ENCODE results near the gene RRP12. TPM values are rescaled to one million over a fixed set of nuclear protein-coding genes. Genes with fewer than 3 reads are reported as not detected.

The RRP12 gene
- total and polyA plus RNA-seq, 9 of the 15 experiments (the other 6 are each of a cell fraction or from before 2014, with no cell fraction given): 4.6 to 68.2 (median 21.8) TPM

GRCh38 chr10:97338041-97338440 lies 63.1 kb downstream of the RRP12 start (continued):
- TF ChIP-seq, protein P1, sequence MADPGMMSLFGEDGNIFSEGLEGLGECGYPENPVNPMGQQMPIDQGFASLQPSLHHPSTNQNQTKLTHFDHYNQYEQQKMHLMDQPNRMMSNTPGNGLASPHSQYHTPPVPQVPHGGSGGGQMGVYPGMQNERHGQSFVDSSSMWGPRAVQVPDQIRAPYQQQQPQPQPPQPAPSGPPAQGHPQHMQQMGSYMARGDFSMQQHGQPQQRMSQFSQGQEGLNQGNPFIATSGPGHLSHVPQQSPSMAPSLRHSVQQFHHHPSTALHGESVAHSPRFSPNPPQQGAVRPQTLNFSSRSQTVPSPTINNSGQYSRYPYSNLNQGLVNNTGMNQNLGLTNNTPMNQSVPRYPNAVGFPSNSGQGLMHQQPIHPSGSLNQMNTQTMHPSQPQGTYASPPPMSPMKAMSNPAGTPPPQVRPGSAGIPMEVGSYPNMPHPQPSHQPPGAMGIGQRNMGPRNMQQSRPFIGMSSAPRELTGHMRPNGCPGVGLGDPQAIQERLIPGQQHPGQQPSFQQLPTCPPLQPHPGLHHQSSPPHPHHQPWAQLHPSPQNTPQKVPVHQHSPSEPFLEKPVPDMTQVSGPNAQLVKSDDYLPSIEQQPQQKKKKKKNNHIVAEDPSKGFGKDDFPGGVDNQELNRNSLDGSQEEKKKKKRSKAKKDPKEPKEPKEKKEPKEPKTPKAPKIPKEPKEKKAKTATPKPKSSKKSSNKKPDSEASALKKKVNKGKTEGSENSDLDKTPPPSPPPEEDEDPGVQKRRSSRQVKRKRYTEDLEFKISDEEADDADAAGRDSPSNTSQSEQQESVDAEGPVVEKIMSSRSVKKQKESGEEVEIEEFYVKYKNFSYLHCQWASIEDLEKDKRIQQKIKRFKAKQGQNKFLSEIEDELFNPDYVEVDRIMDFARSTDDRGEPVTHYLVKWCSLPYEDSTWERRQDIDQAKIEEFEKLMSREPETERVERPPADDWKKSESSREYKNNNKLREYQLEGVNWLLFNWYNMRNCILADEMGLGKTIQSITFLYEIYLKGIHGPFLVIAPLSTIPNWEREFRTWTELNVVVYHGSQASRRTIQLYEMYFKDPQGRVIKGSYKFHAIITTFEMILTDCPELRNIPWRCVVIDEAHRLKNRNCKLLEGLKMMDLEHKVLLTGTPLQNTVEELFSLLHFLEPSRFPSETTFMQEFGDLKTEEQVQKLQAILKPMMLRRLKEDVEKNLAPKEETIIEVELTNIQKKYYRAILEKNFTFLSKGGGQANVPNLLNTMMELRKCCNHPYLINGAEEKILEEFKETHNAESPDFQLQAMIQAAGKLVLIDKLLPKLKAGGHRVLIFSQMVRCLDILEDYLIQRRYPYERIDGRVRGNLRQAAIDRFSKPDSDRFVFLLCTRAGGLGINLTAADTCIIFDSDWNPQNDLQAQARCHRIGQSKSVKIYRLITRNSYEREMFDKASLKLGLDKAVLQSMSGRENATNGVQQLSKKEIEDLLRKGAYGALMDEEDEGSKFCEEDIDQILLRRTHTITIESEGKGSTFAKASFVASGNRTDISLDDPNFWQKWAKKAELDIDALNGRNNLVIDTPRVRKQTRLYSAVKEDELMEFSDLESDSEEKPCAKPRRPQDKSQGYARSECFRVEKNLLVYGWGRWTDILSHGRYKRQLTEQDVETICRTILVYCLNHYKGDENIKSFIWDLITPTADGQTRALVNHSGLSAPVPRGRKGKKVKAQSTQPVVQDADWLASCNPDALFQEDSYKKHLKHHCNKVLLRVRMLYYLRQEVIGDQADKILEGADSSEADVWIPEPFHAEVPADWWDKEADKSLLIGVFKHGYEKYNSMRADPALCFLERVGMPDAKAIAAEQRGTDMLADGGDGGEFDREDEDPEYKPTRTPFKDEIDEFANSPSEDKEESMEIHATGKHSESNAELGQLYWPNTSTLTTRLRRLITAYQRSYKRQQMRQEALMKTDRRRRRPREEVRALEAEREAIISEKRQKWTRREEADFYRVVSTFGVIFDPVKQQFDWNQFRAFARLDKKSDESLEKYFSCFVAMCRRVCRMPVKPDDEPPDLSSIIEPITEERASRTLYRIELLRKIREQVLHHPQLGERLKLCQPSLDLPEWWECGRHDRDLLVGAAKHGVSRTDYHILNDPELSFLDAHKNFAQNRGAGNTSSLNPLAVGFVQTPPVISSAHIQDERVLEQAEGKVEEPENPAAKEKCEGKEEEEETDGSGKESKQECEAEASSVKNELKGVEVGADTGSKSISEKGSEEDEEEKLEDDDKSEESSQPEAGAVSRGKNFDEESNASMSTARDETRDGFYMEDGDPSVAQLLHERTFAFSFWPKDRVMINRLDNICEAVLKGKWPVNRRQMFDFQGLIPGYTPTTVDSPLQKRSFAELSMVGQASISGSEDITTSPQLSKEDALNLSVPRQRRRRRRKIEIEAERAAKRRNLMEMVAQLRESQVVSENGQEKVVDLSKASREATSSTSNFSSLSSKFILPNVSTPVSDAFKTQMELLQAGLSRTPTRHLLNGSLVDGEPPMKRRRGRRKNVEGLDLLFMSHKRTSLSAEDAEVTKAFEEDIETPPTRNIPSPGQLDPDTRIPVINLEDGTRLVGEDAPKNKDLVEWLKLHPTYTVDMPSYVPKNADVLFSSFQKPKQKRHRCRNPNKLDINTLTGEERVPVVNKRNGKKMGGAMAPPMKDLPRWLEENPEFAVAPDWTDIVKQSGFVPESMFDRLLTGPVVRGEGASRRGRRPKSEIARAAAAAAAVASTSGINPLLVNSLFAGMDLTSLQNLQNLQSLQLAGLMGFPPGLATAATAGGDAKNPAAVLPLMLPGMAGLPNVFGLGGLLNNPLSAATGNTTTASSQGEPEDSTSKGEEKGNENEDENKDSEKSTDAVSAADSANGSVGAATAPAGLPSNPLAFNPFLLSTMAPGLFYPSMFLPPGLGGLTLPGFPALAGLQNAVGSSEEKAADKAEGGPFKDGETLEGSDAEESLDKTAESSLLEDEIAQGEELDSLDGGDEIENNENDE (IDR thresholded peaks at IDR 0.05; ENCODE audit: low read depth, low read length): no peak
- TF ChIP-seq FOXK1 (CRISPR knock-in tag; IDR thresholded peaks at IDR 0.05; ENCODE audit: borderline replicate concordance) (no peak), ZNF124 (CRISPR knock-in tag; IDR thresholded peaks at IDR 0.05) (no peak), KLF10 (CRISPR knock-in tag; IDR thresholded peaks at IDR 0.05) (no peak), CLOCK (CRISPR knock-in tag; IDR thresholded peaks at IDR 0.05; ENCODE audit: borderline replicate concordance) (no peak), ZFP36 (IDR thresholded peaks at IDR 0.05; ENCODE audit: low read depth, low read length, partially characterized antibody) (no peak), E2F1 (CRISPR knock-in tag; IDR thresholded peaks at IDR 0.05) (no peak), ESRRB (CRISPR knock-in tag; IDR thresholded peaks at IDR 0.05; ENCODE audit: borderline replicate concordance) (no peak)
- TF ChIP-seq, protein P2, sequence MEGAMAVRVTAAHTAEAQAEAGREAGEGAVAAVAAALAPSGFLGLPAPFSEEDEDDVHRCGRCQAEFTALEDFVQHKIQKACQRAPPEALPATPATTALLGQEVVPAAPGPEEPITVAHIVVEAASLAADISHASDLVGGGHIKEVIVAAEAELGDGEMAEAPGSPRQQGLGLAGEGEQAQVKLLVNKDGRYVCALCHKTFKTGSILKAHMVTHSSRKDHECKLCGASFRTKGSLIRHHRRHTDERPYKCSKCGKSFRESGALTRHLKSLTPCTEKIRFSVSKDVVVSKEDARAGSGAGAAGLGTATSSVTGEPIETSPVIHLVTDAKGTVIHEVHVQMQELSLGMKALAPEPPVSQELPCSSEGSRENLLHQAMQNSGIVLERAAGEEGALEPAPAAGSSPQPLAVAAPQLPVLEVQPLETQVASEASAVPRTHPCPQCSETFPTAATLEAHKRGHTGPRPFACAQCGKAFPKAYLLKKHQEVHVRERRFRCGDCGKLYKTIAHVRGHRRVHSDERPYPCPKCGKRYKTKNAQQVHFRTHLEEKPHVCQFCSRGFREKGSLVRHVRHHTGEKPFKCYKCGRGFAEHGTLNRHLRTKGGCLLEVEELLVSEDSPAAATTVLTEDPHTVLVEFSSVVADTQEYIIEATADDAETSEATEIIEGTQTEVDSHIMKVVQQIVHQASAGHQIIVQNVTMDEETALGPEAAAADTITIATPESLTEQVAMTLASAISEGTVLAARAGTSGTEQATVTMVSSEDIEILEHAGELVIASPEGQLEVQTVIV (CRISPR knock-in tag; IDR thresholded peaks at IDR 0.05; ENCODE audit: borderline replicate concordance): no peak

All from K562 (cell line).